Ovary (tissue), 3 donors: ENCODE measurements around the gene SLC19A1.

Experiments
- EP300 ChIP-seq: sonication (generic); formaldehyde crosslinking; IDR thresholded peaks from one replicate; pipeline ENCODE4 v1.6.1; 2017; ENCODE audit warnings: antibody characterized with exemption
- TF ChIP-seq, protein P1 (sequence below), 3 donors: fragments of 450-650 bp in 2 of 3; fragments of 200-600 bp in 1 of 3; IDR thresholded peaks; one replicate each; pipeline versions ENCODE4 v1.5.1 to v1.8.0; 2016 to 2022; ENCODE audit warnings: antibody characterized with exemption in 3 of 3, mild to moderate bottlenecking in 1 of 3
- donor health status: DM: no; HTN: no; CAD: no.

DNA sequence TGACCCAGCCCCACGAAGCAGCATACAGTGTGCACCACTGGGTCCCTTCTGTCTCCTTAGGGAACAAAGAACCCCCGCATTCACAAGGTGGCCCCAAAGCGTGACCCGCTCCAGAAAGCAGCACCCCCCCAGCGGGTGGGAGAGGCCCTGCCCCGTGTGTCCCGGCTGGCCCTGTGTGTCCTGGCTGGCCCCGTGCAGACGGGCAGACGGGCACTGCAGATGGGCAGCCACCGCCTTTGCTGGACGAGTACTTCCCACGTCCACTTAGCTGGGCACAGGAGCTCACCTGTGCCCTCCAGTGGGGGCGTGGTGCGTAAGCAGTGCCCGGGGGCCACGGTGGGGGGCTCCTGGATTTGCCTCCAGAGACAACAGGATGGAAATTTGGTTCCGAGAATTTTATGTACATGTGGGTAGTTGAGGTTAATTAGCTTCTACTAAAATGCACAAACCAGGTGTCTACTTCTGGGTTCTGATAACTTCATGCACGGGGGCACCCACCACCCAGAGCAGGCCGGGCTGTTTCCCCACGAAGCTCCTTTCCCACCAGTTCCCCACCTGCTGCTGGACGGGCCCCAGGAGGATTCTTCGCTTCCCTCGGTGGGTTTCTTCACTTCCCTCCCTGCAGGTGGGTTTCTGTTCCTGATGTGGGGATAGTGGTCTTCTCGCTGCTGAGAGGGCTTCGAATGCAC is 33.2 kb upstream of the SLC19A1 start:
- TF ChIP-seq, protein P1, sequence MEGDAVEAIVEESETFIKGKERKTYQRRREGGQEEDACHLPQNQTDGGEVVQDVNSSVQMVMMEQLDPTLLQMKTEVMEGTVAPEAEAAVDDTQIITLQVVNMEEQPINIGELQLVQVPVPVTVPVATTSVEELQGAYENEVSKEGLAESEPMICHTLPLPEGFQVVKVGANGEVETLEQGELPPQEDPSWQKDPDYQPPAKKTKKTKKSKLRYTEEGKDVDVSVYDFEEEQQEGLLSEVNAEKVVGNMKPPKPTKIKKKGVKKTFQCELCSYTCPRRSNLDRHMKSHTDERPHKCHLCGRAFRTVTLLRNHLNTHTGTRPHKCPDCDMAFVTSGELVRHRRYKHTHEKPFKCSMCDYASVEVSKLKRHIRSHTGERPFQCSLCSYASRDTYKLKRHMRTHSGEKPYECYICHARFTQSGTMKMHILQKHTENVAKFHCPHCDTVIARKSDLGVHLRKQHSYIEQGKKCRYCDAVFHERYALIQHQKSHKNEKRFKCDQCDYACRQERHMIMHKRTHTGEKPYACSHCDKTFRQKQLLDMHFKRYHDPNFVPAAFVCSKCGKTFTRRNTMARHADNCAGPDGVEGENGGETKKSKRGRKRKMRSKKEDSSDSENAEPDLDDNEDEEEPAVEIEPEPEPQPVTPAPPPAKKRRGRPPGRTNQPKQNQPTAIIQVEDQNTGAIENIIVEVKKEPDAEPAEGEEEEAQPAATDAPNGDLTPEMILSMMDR (IDR thresholded peaks at IDR 0.05), result no peak
- no peak for TF ChIP-seq EP300
